ENCODE data around the gene PON1.

Gene PON1

DNA sequence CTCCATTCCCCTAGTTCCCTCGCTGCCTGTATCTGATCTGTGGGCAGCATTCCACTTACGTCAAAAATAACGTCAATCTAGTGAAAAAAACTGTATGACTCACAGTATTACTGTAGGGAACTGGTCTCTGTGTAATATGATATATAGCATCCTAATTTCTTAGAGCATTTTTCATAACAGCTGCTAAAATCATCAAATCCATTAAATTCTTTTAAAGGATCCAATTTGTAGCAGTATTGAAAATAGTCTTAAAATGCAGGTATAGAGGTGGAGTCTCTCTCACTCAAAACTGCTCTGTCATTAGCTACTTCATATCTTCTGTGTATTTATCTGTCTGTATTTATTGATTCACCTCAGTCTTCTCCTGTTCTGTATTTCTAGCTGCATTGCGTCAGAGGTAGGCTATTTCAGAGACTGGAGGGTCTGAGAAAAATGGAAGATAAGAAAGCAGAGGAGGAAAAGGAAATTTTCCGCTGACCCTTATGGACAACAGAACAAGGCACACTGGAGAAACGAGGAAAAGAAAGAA lies 59.9 kb downstream of the PON1 start:
- no peak overlapping the region for H3K4me2 ChIP-seq (ENCODE audit: insufficient read depth, low read length)
- no peak overlapping the region for H2AFZ ChIP-seq (ENCODE audit: low read depth, low read length)
- DNase-seq (no peak), ATAC-seq (ENCODE audit: insufficient read depth, low read depth) (no peak)
- no peaks in the 10 kb centered on the region for H3K9me3 ChIP-seq (ENCODE audit: insufficient read depth, low read length, severe bottlenecking)
- H3K4me1 ChIP-seq (ENCODE audit: insufficient read depth, low read length): no peaks in the 10 kb centered on the region
- no peak overlapping the region for H3K27ac ChIP-seq (ENCODE audit: low read length)
- no peaks in the 10 kb centered on the region for H3K79me2 ChIP-seq (ENCODE audit: insufficient read depth, low read length)
- H4K20me1 ChIP-seq (ENCODE audit: insufficient read depth, low read length): no peaks in the 10 kb centered on the region
- H3K36me3 ChIP-seq (ENCODE audit: insufficient read depth, low read length): no peaks in the 10 kb centered on the region
- no peak overlapping the region for H3K9ac ChIP-seq (ENCODE audit: low read depth, low read length)
- TF ChIP-seq CTCF (IDR thresholded peaks at IDR 0.05; ENCODE audit: borderline replicate concordance, extremely low read depth, low read length, poor library complexity, severe bottlenecking) (no peak), EZH2 (IDR thresholded peaks at IDR 0.05; ENCODE audit: borderline replicate concordance, low read depth, low read length, severe bottlenecking) (no peak)
- H3K27me3 ChIP-seq (ENCODE audit: insufficient read depth, low read length, poor library complexity): no peaks in the 10 kb centered on the region
- no peak overlapping the region for H3K4me3 ChIP-seq (ENCODE audit: low read depth in 1 of 2, low read length in 2 of 2)

DNA sequence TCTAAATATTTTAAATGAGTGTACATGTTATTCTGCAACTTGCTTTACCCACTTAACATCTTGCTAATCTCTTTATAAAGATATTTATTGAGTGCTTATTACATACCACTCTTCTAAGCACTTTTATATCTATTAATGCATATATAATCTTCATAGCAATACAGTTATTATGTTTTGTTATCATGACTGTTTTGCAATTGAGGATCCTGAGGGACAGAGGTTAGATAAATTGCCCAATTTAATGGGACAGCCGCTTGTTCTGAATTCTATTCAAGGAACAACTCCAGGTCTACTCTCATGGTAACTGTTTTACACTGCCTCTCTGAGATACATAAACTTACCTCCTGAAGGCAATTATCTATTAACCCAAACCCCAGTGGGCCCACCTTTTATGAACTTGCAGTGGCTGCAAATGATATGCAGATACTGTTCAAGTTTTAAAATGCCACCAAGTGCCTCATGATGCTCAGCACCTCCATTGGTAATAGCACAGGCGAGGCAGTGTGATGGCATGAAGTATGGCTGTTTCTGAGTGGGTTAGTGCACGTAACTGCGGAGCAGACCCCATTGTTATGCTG lies 60.5 kb downstream of the PON1 start:
- Histone ChIP-seq H3K4me1 (ENCODE audit: insufficient read depth, low read length) (no peaks in the 10 kb centered on the region), H3K4me2 (ENCODE audit: insufficient read depth, low read length) (no peak overlapping the region), H3K9me3 (ENCODE audit: insufficient read depth, low read length, severe bottlenecking) (no peaks in the 10 kb centered on the region), H3K4me3 (ENCODE audit: low read depth in 1 of 2, low read length in 2 of 2) (no peak overlapping the region), H3K27ac (ENCODE audit: low read length) (no peak overlapping the region), H3K27me3 (ENCODE audit: insufficient read depth, low read length, poor library complexity) (no peaks in the 10 kb centered on the region), H3K9ac (ENCODE audit: low read depth, low read length) (no peak overlapping the region), H3K36me3 (ENCODE audit: insufficient read depth, low read length) (no peaks in the 10 kb centered on the region), H2AFZ (ENCODE audit: low read depth, low read length) (no peak overlapping the region), H4K20me1 (ENCODE audit: insufficient read depth, low read length) (no peaks in the 10 kb centered on the region), H3K79me2 (ENCODE audit: insufficient read depth, low read length) (no peaks in the 10 kb centered on the region)
- DNase-seq: no peak
- TF ChIP-seq CTCF (IDR thresholded peaks at IDR 0.05; ENCODE audit: borderline replicate concordance, extremely low read depth, low read length, poor library complexity, severe bottlenecking): no peak
- no peak for ATAC-seq (ENCODE audit: insufficient read depth, low read depth)

DNA sequence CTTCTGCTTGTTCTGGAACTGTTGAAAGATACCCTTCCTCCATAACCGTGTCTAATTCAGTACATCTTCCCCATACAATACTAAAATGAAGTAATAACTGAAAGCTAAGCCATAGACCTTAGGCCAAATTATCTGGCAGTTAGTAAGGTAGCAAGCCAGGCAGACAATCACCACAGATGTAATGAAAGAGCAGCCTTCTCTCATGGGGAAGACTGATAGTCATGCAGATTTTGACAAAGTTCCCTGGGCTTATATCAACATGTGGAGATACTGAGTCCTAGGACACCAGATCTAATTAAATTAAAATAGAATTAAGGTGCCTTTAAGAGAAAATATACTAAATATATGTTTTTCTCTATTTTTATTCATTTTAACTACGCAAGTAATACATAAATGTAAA lies 61.5 kb downstream of the PON1 start:
- Histone ChIP-seq H3K27me3 (ENCODE audit: insufficient read depth, low read length, poor library complexity) (no peaks in the 10 kb centered on the region), H3K4me2 (ENCODE audit: insufficient read depth, low read length) (no peak overlapping the region), H2AFZ (ENCODE audit: low read depth, low read length) (no peak overlapping the region), H3K4me1 (ENCODE audit: insufficient read depth, low read length) (no peaks in the 10 kb centered on the region), H3K9ac (ENCODE audit: low read depth, low read length) (no peak overlapping the region), H3K27ac (ENCODE audit: low read length) (no peak overlapping the region), H3K36me3 (ENCODE audit: insufficient read depth, low read length) (no peaks in the 10 kb centered on the region), H3K9me3 (ENCODE audit: insufficient read depth, low read length, severe bottlenecking) (no peaks in the 10 kb centered on the region), H3K79me2 (ENCODE audit: insufficient read depth, low read length) (no peaks in the 10 kb centered on the region), H4K20me1 (ENCODE audit: insufficient read depth, low read length) (no peaks in the 10 kb centered on the region), H3K4me3 (ENCODE audit: low read depth in 1 of 2, low read length in 2 of 2) (no peak overlapping the region)
- no peak for TF ChIP-seq EZH2 (IDR thresholded peaks at IDR 0.05; ENCODE audit: borderline replicate concordance, low read depth, low read length, severe bottlenecking)
- DNase-seq (no peak), ATAC-seq (ENCODE audit: insufficient read depth, low read depth) (no peak)

DNA sequence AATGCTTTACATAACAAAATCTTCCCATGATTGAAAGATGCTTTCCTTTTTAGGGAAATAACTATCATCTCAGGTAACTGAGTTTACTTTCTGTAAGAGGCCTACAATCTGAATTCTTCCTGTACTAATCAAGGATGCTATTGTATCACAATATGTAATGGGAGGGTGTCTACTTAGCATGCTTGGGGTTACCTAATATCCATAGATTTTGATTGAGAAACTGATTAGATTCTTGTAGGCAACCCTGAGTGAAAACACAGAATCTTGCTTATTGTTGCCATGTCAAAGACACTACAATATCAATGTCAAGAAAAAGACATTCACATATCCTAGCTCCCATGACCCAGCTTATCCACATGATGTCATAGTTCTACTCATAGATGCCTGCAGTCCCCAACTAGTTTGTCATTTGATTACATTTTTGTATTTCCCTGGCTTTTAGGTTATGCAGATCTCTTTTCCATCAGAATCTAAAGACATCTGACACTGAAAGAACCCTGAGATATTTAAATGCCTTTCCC lies 62.4 kb downstream of the PON1 start:
- Histone ChIP-seq H3K36me3 (ENCODE audit: insufficient read depth, low read length) (no peaks in the 10 kb centered on the region), H3K27ac (ENCODE audit: low read length) (no peak overlapping the region), H3K4me2 (ENCODE audit: insufficient read depth, low read length) (no peak overlapping the region), H4K20me1 (ENCODE audit: insufficient read depth, low read length) (no peaks in the 10 kb centered on the region), H3K9me3 (ENCODE audit: insufficient read depth, low read length, severe bottlenecking) (no peaks in the 10 kb centered on the region), H3K79me2 (ENCODE audit: insufficient read depth, low read length) (no peaks in the 10 kb centered on the region), H3K4me3 (ENCODE audit: low read depth in 1 of 2, low read length in 2 of 2) (no peak overlapping the region), H3K27me3 (ENCODE audit: insufficient read depth, low read length, poor library complexity) (no peaks in the 10 kb centered on the region), H2AFZ (ENCODE audit: low read depth, low read length) (no peak overlapping the region), H3K9ac (ENCODE audit: low read depth, low read length) (no peak overlapping the region), H3K4me1 (ENCODE audit: insufficient read depth, low read length) (no peaks in the 10 kb centered on the region)
- DNase-seq: no peak
- no peak for ATAC-seq (ENCODE audit: insufficient read depth, low read depth)
- TF ChIP-seq EZH2 (IDR thresholded peaks at IDR 0.05; ENCODE audit: borderline replicate concordance, low read depth, low read length, severe bottlenecking) (no peak), CTCF (IDR thresholded peaks at IDR 0.05; ENCODE audit: borderline replicate concordance, extremely low read depth, low read length, poor library complexity, severe bottlenecking) (no peak)

All from DND-41 (cell line).